Spleen (tissue), 11 donors: Measurements from ENCODE around the gene PKM. TPM values are rescaled to one million over a fixed set of nuclear protein-coding genes. Genes with fewer than 3 reads are reported as not detected.
"Not testable (repeated sequence)": the region's sequence is repeated elsewhere in the genome, so short reads cannot be mapped to it uniquely, and the experiment has no call there.

Experiments used
- DNase-seq: peaks from one replicate; pipeline ENCODE4 v3.0.0-alpha.2; 2020
- H3K27ac ChIP-seq, 8 donors: fragments of 200-600 bp; sonication (generic) in 7 of 8; 1 replicate in 4 of 8; 2 replicates in 4 of 8; pipeline versions ENCODE4 v1.5.0 to v1.8.0; 2016 to 2021; ENCODE audit warnings: inconsistent platforms in 4 of 8, mild to moderate bottlenecking in 4 of 8, moderate library complexity in 1 of 8
- H3K27me3 ChIP-seq, 7 donors: fragments of 200-600 bp; sonication (generic) in 6 of 7; replicated peaks in 1 of 7; 1 replicate in 4 of 7; 2 replicates in 3 of 7; pipeline versions ENCODE4 v1.5.0 to v1.8.0; 2016 to 2021; ENCODE audit warnings: inconsistent platforms in 3 of 7, mild to moderate bottlenecking in 1 of 7
- H3K36me3 ChIP-seq, 6 donors: fragments of 200-600 bp; sonication (generic) in 5 of 6; 1 replicate in 4 of 6; 2 replicates in 2 of 6; pipeline versions ENCODE4 v1.5.0 to v1.8.0; 2016 to 2021; ENCODE audit warnings: inconsistent platforms in 2 of 6
- H3K4me1 ChIP-seq, 6 donors: fragments of 200-600 bp; sonication (generic) in 5 of 6; 1 replicate in 3 of 6; 2 replicates in 3 of 6; pipeline versions ENCODE4 v1.5.0 to v1.8.0; 2016 to 2021; ENCODE audit warnings: inconsistent platforms in 3 of 6
- H3K4me3 ChIP-seq, 8 donors: fragments of 200-600 bp; sonication (generic) in 7 of 8; 1 replicate in 4 of 8; 2 replicates in 4 of 8; pipeline versions ENCODE4 v1.5.0 to v1.8.0; 2016 to 2021; ENCODE audit warnings: inconsistent platforms in 4 of 8, mild to moderate bottlenecking in 4 of 8, moderate library complexity in 2 of 8
- H3K9me3 ChIP-seq, 8 donors: fragments of 200-600 bp; sonication (generic) in 7 of 8; 1 replicate in 4 of 8; 2 replicates in 4 of 8; pipeline versions ENCODE4 v1.5.0 to v1.8.0; 2016 to 2021; ENCODE audit warnings: inconsistent platforms in 4 of 8
- CTCF ChIP-seq, 11 experiments: fragments of 200-600 bp in 7 of 11; fragments of 450-650 bp in 4 of 11; sonication (generic) in 4 of 11; IDR thresholded peaks in 8 of 11; conservative IDR thresholded peaks in 3 of 11; 1 replicate in 7 of 11; 2 replicates in 4 of 11; pipeline versions ENCODE4 v1.4.0 to v1.8.0; 2016 to 2021; ENCODE audit warnings: antibody characterized with exemption in 11 of 11, inconsistent platforms in 4 of 11, mild to moderate bottlenecking in 1 of 11
- POLR2A ChIP-seq, 3 donors: fragments of 450-650 bp; IDR thresholded peaks; one replicate each; pipeline ENCODE4 v1.5.1; 2017; ENCODE audit warnings: antibody characterized with exemption in 3 of 3, mild to moderate bottlenecking in 1 of 3
- POLR2AphosphoS5 ChIP-seq, 3 donors: sonication (generic); formaldehyde crosslinking; IDR thresholded peaks; one replicate each; pipeline ENCODE4 v1.5.1; 2017; ENCODE audit warnings: antibody characterized with exemption in 3 of 3
- WGBS, 5 donors: extraction: QIAGEN DNeasy Blood & Tissue Kit in 3 of 5; methylation state at CpG; one replicate each; pipeline versions ENCODE4 v1.1.5 to v1.1.7; 2013 to 2018; 5-methylcytosine and 5-hydroxymethylcytosine counted together
- intact Hi-C: fragments of 100-400 bp; cut with DNase I; formaldehyde crosslinking; loops from one replicate; pipeline ENCODE4 v1.15.0; 2023; ENCODE audit warnings: low total_unique reads
- polyA plus RNA-seq, 3 donors: library from polyadenylated mRNA; stranded (reverse); fragments of 200-250 nt; gene quantifications; one replicate each; pipeline ENCODE4 v1.2.1, GENCODE V29; 2013
- total RNA-seq, 7 donors: library from RNA; depleted of rRNA in 3 of 7; stranded (reverse); fragments of >200 nt in 3 of 7; fragmentation: NEBNext Ultra II Directional in 4 of 7; extraction: Animal tissue kit (Norgen Biotek cat#: 25700) in 4 of 7; gene quantifications; one replicate each; pipeline versions ENCODE4 v1.1.0 to v1.2.1, GENCODE V29; 2016 to 2021
- donor health status: healthy with polysubstance abuse.
- donor health status: DM: no; HTN: no; CAD: no; lungs with moderate emphysema.
- donor health status: DM: no; HTN: no; CAD: no.
- donor health status: Bipolar disorder and iron deficiency.
- donor health status: healthy.
- donor health status: DM: no; HTN: no; CAD: no.
- donor health status: DM: yes; HTN: yes; CAD: no.

Gene PKM
- total and polyA plus RNA-seq, 10 donors, result 156 to 543 (median 347) TPM

GRCh38 chr15:72173401-72173800 is 57.6 kb downstream of the PKM start:
- TF ChIP-seq POLR2AphosphoS5 (IDR thresholded peaks at IDR 0.05), result no peak
- TF ChIP-seq CTCF (IDR thresholded peaks at IDR 0.05 in 8 of 11, conservative IDR thresholded peaks at IDR 0.05 in 3 of 11), result no peak
- no peak for TF ChIP-seq POLR2A (IDR thresholded peaks at IDR 0.05)
- no peaks in the 10 kb centered on the region for H3K36me3 ChIP-seq
- peaks cover 0 to 14% (median 0%) of the 10 kb centered on the region in 7 donors for H3K27me3 ChIP-seq
- 90 to 95% (median 92%) methylated on average over 5 to 6 of the region's 6 CpGs for WGBS, 5 donors
- intact Hi-C loops, result no loop called here
- H3K4me3 ChIP-seq, result no peak overlapping the region
- H3K27ac ChIP-seq, result no peak overlapping the region
- no peaks in the 10 kb centered on the region for H3K9me3 ChIP-seq
- DNase-seq, result peak; percentile 29
- no peaks in the 10 kb centered on the region for H3K4me1 ChIP-seq

GRCh38 chr15:72172796-72173195 is 58.2 kb downstream of the PKM start:
- Histone ChIP-seq H3K9me3 (no peaks in the 10 kb centered on the region), H3K4me3 (no peak overlapping the region), H3K27me3 (peaks cover 0 to 19% (median 0%) of the 10 kb centered on the region in 7 donors), H3K4me1 (no peaks in the 10 kb centered on the region), H3K36me3 (no peaks in the 10 kb centered on the region), H3K27ac (no peak overlapping the region)
- WGBS, 5 donors, result 86 to 88% (median 87%) methylated on average over 5 of the region's 5 CpGs
- TF ChIP-seq POLR2A (IDR thresholded peaks at IDR 0.05), result no peak
- intact Hi-C loops, result no loop called here
- DNase-seq, result peak; percentile 7

GRCh38 chr15:72171978-72172377 is 59.0 kb downstream of the PKM start:
- peaks cover 0 to 15% (median 0%) of the 10 kb centered on the region in 7 donors for H3K27me3 ChIP-seq
- intact Hi-C loops, H3K4me1 ChIP-seq, H3K9me3 ChIP-seq, H3K27ac ChIP-seq, H3K36me3 ChIP-seq, H3K4me3 ChIP-seq: not testable (repeated sequence)
- 76 to 92% (median 85%) methylated on average over 10 of the region's 10 CpGs for WGBS, 5 donors
- DNase-seq, result peak; percentile 10

- H3K4me3 ChIP-seq, result no peak overlapping the region
- H3K4me1 ChIP-seq, result no peaks in the 10 kb centered on the region
- H3K9me3 ChIP-seq, result no peaks in the 10 kb centered on the region
- TF ChIP-seq POLR2AphosphoS5 (IDR thresholded peaks at IDR 0.05) (no peak), POLR2A (IDR thresholded peaks at IDR 0.05) (no peak), CTCF (IDR thresholded peaks at IDR 0.05 in 8 of 11, conservative IDR thresholded peaks at IDR 0.05 in 3 of 11) (no peak)
- DNase-seq, result peak; percentile 66
- no peaks in the 10 kb centered on the region for H3K36me3 ChIP-seq
- H3K27me3 ChIP-seq, result peaks cover 0 to 16% (median 0%) of the 10 kb centered on the region in 7 donors
- 82 to 96% (median 93%) methylated on average over 7 of the region's 7 CpGs for WGBS, 5 donors
- intact Hi-C loops, result no loop called here
- no peak overlapping the region for H3K27ac ChIP-seq
Observed at GRCh38 chr15:72170691-72171090, 60.3 kb downstream of the PKM start.

- Histone ChIP-seq H3K4me3 (no peak overlapping the region), H3K27me3 (peaks cover 0 to 16% (median 0%) of the 10 kb centered on the region in 7 donors), H3K9me3 (no peaks in the 10 kb centered on the region), H3K4me1 (no peaks in the 10 kb centered on the region), H3K27ac (no peak overlapping the region), H3K36me3 (no peaks in the 10 kb centered on the region)
- 90 to 93% (median 91%) methylated on average over 15 to 16 of the region's 16 CpGs for WGBS, 5 donors
- intact Hi-C loops, result no loop called here
- TF ChIP-seq POLR2A (IDR thresholded peaks at IDR 0.05) (no peak), POLR2AphosphoS5 (IDR thresholded peaks at IDR 0.05) (no peak), CTCF (IDR thresholded peaks at IDR 0.05 in 8 of 11, conservative IDR thresholded peaks at IDR 0.05 in 3 of 11) (no peak)
- peak; percentile 20 for DNase-seq
Observed at GRCh38 chr15:72169921-72170611, 60.9 kb downstream of the PKM start.
